ENCODE measurements around the gene DGCR2.

- TF ChIP-seq CTCF (IDR thresholded peaks at IDR 0.05) (no peak), EP300 (IDR thresholded peaks at IDR 0.05) (no peak), POLR2A (IDR thresholded peaks at IDR 0.05) (no peak)
Measured at GRCh38 chr22:18988958-18989357, 133.3 kb downstream of the DGCR2 start.
